ENCODE results near the gene PLXNB2.

Gene PLXNB2

DNA sequence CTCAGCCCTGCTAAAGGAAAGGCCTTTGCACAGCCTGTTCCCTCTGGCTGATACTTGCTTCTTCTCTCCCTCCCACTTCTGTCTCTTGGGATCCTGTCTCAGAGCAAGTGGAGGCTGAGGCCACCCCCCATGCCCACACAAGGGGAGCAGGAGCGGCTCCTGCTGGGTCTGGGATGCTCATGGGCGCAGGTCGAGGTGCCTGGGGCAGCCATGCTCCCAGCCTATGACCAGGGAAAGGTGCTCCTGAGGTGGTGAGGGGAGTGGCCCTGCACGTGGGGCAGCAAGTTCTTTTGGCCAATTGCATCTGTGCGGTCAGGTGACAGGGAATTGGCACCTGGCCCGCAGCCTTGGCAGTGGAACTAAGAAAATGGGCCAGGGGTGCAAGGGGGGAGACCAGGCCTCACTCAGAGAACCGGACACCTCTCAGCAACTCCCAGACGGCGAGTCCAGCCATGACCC is 38.8 kb downstream of the PLXNB2 start (continued):
- no peak for TF ChIP-seq REST (tag by site-specific recombination; IDR thresholded peaks at IDR 0.05)
- TF ChIP-seq ZNF792 (tag by site-specific recombination; IDR thresholded peaks at IDR 0.05), result no peak
- peak; percentile 26; the same call in 1 of the 2 replicates for TF ChIP-seq EGR2 (tag by site-specific recombination; IDR thresholded peaks at IDR 0.05; ENCODE audit: low read depth)
- no peak for TF ChIP-seq BCL6B (tag by site-specific recombination; IDR thresholded peaks at IDR 0.05)
- no peak for TF ChIP-seq ZNF558 (tag by site-specific recombination; IDR thresholded peaks at IDR 0.05)
- no peak for TF ChIP-seq MEIS1 (CRISPR knock-in tag; IDR thresholded peaks at IDR 0.05; ENCODE audit: borderline replicate concordance)
- TF ChIP-seq ZXDB (tag by site-specific recombination; IDR thresholded peaks at IDR 0.05), result no peak
- 0 out of 2 replicates have a peak, but pooled peaks have one; percentile 29 for TF ChIP-seq ZBTB7A (tag by site-specific recombination; IDR thresholded peaks at IDR 0.05; ENCODE audit: low read depth)
- TF ChIP-seq, protein P1, sequence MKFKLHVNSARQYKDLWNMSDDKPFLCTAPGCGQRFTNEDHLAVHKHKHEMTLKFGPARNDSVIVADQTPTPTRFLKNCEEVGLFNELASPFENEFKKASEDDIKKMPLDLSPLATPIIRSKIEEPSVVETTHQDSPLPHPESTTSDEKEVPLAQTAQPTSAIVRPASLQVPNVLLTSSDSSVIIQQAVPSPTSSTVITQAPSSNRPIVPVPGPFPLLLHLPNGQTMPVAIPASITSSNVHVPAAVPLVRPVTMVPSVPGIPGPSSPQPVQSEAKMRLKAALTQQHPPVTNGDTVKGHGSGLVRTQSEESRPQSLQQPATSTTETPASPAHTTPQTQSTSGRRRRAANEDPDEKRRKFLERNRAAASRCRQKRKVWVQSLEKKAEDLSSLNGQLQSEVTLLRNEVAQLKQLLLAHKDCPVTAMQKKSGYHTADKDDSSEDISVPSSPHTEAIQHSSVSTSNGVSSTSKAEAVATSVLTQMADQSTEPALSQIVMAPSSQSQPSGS (tag by site-specific recombination; IDR thresholded peaks at IDR 0.05; ENCODE audit: low read depth), result no peak
- no peak for TF ChIP-seq ZNF548 (tag by site-specific recombination; IDR thresholded peaks at IDR 0.05)
- TF ChIP-seq ZBTB17 (tag by site-specific recombination; IDR thresholded peaks at IDR 0.05), result peak; percentile 70
- TF ChIP-seq, protein P2, sequence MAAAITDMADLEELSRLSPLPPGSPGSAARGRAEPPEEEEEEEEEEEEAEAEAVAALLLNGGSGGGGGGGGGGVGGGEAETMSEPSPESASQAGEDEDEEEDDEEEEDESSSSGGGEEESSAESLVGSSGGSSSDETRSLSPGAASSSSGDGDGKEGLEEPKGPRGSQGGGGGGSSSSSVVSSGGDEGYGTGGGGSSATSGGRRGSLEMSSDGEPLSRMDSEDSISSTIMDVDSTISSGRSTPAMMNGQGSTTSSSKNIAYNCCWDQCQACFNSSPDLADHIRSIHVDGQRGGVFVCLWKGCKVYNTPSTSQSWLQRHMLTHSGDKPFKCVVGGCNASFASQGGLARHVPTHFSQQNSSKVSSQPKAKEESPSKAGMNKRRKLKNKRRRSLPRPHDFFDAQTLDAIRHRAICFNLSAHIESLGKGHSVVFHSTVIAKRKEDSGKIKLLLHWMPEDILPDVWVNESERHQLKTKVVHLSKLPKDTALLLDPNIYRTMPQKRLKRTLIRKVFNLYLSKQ (tag by site-specific recombination; IDR thresholded peaks at IDR 0.05; ENCODE audit: borderline replicate concordance), result no peak
- TF ChIP-seq ZNF777 (tag by site-specific recombination; IDR thresholded peaks at IDR 0.05; ENCODE audit: borderline replicate concordance), result no peak
- 0 out of 2 replicates have a peak, but pooled peaks have one; percentile 11 for TF ChIP-seq KLF9 (tag by site-specific recombination; IDR thresholded peaks at IDR 0.05; ENCODE audit: low read depth)
- peak; percentile 45; the same call in 1 of the 2 replicates for TF ChIP-seq ZBTB10 (tag by site-specific recombination; IDR thresholded peaks at IDR 0.05)
- TF ChIP-seq ZNF791 (tag by site-specific recombination; IDR thresholded peaks at IDR 0.05), result no peak
- no peak for TF ChIP-seq ZNF2 (tag by site-specific recombination; IDR thresholded peaks at IDR 0.05)
- peak; percentile 30 for TF ChIP-seq ZFHX2 (tag by site-specific recombination; conservative IDR thresholded peaks at IDR 0.05)
- no peak for TF ChIP-seq ZBTB6 (tag by site-specific recombination; IDR thresholded peaks at IDR 0.05)

All from HEK293 (cell line).